Type B pancreatic cell (in vitro differentiated cells): Measurements from ENCODE around the gene LRRN2. TPM values are rescaled to one million over a fixed set of nuclear protein-coding genes. Genes with fewer than 3 reads are reported as not detected.

Experiments used
- DNase-seq: peaks from one replicate; pipeline ENCODE4 v3.0.0; 2021; ENCODE audit warnings: mixed read lengths; ENCODE audit not compliant: unreplicated experiment; ENCODE audit errors: extremely low spot score
- H3K27ac Mint-ChIP-seq: 2 replicates; pipeline ENCODE4 v1.8.0; 2021; ENCODE audit warnings: mild to moderate bottlenecking, mixed read lengths
- H3K27me3 Mint-ChIP-seq: 2 replicates; pipeline ENCODE4 v1.8.0; 2021; ENCODE audit warnings: mixed read lengths
- H3K36me3 Mint-ChIP-seq: 2 replicates; pipeline ENCODE4 v1.8.0; 2021; ENCODE audit warnings: mixed read lengths
- H3K4me1 Mint-ChIP-seq: one replicate; pipeline ENCODE4 v1.8.0; 2021; ENCODE audit warnings: mixed read lengths; ENCODE audit not compliant: unreplicated experiment
- H3K4me3 Mint-ChIP-seq: 2 replicates; pipeline ENCODE4 v1.8.0; 2021; ENCODE audit warnings: mild to moderate bottlenecking, mixed read lengths
- H3K9me3 Mint-ChIP-seq: 2 replicates; pipeline ENCODE4 v1.8.0; 2021; ENCODE audit warnings: mixed read lengths
- CTCF ChIP-seq: fragments of 200-600 bp; sonication (generic); conservative IDR thresholded peaks from 2 replicates; pipeline ENCODE4 v1.5.0; 2021; ENCODE audit warnings: antibody characterized with exemption, mild to moderate bottlenecking
- total RNA-seq: library from RNA; stranded (reverse); gene quantifications from 2 replicates; pipeline ENCODE4 v1.2.1, GENCODE V29; 2021; ENCODE audit warnings: low replicate concordance

Gene LRRN2
- total RNA-seq, 1 donor from 2014 or later, result 19.0 TPM

- no peak overlapping the region for H3K4me3 Mint-ChIP-seq
These were observed 21.7 kb downstream of the LRRN2 start for GRCh38 chr1:204663644-204664383.

GRCh38 chr1:204662530-204662929 is 23.0 kb downstream of the LRRN2 start:
- no peaks in the 10 kb centered on the region for H3K9me3 Mint-ChIP-seq
- no peak for TF ChIP-seq CTCF
- H3K4me3 Mint-ChIP-seq, result no peak overlapping the region
- no peaks in the 10 kb centered on the region for H3K36me3 Mint-ChIP-seq
- DNase-seq, result no peak
- H3K27ac Mint-ChIP-seq, result no peak overlapping the region
- H3K27me3 Mint-ChIP-seq, result peaks cover 37% of the 10 kb centered on the region
- peaks cover 26% of the 10 kb centered on the region for H3K4me1 Mint-ChIP-seq

More at GRCh38 chr1:204663644-204664383, 21.7 kb downstream of the LRRN2 start:
- H3K9me3 Mint-ChIP-seq, result no peaks in the 10 kb centered on the region
- H3K36me3 Mint-ChIP-seq, result no peaks in the 10 kb centered on the region
- no peak for TF ChIP-seq CTCF
- H3K27me3 Mint-ChIP-seq, result peaks cover 37% of the 10 kb centered on the region
- no peak overlapping the region for H3K27ac Mint-ChIP-seq
- DNase-seq, result no peak
- H3K4me1 Mint-ChIP-seq, result peaks cover 26% of the 10 kb centered on the region

GRCh38 chr1:204660509-204660908 is 25.0 kb downstream of the LRRN2 start:
- DNase-seq, result no peak
- peaks cover 26% of the 10 kb centered on the region for H3K4me1 Mint-ChIP-seq

GRCh38 chr1:204659056-204659455 is 26.5 kb downstream of the LRRN2 start:
- Mint-ChIP-seq H3K9me3 (no peaks in the 10 kb centered on the region), H3K27ac (no peak overlapping the region), H3K4me1 (peaks cover 17% of the 10 kb centered on the region), H3K4me3 (no peak overlapping the region), H3K36me3 (no peaks in the 10 kb centered on the region), H3K27me3 (peaks cover 43% of the 10 kb centered on the region)
- DNase-seq, result no peak
- TF ChIP-seq CTCF, result no peak

More at GRCh38 chr1:204660509-204660908, 25.0 kb downstream of the LRRN2 start:
- peaks cover 45% of the 10 kb centered on the region for H3K27me3 Mint-ChIP-seq
- H3K4me3 Mint-ChIP-seq, result peak overlapping the region; percentile 6
- no peak for TF ChIP-seq CTCF
- H3K27ac Mint-ChIP-seq, result peak overlapping the region; percentile 21
- H3K9me3 Mint-ChIP-seq, result no peaks in the 10 kb centered on the region
- H3K36me3 Mint-ChIP-seq, result no peaks in the 10 kb centered on the region

GRCh38 chr1:204658295-204658694 is 27.2 kb downstream of the LRRN2 start:
- DNase-seq, result no peak
- Mint-ChIP-seq H3K27me3 (peaks cover 37% of the 10 kb centered on the region), H3K27ac (no peak overlapping the region), H3K4me1 (peaks cover 12% of the 10 kb centered on the region), H3K9me3 (no peaks in the 10 kb centered on the region), H3K4me3 (no peak overlapping the region), H3K36me3 (no peaks in the 10 kb centered on the region)
- no peak for TF ChIP-seq CTCF
